GM12878 (cell line): ENCODE data around the gene GPBP1L1. TPM values are rescaled to one million over a fixed set of nuclear protein-coding genes. Genes with fewer than 3 reads are reported as not detected.

Experiments used
- CBX3 ChIP-seq: fragments of 200-600 bp; sonication (generic); IDR thresholded peaks from 2 replicates; pipeline ENCODE4 v1.6.1; 2016; ENCODE audit warnings: low read depth, borderline replicate concordance
- CHD1 ChIP-seq: IDR thresholded peaks from 2 replicates; pipeline ENCODE4 v1.6.1; 2012; ENCODE audit warnings: low read depth, low read length, improper control_type of control experiment
- CREM ChIP-seq: IDR thresholded peaks from 2 replicates; pipeline ENCODE4 v1.6.1; 2014; ENCODE audit warnings: antibody characterized with exemption, low read depth
- GABPA ChIP-seq: IDR thresholded peaks from 2 replicates; pipeline ENCODE4 v1.6.1; 2014; ENCODE audit warnings: antibody characterized with exemption, low read depth, mild to moderate bottlenecking, inconsistent platforms
- GATAD2B ChIP-seq: fragments of 450-650 bp; conservative IDR thresholded peaks from 2 replicates; pipeline ENCODE4 v1.6.1; 2017; ENCODE audit warnings: low read depth, mild to moderate bottlenecking, moderate library complexity
- MEF2A ChIP-seq: IDR thresholded peaks from 2 replicates; pipeline ENCODE4 v1.6.1; 2011; ENCODE audit warnings: low read depth, mild to moderate bottlenecking, low read length, moderate library complexity; ENCODE audit not compliant: insufficient read depth
- NFIC ChIP-seq: IDR thresholded peaks from 2 replicates; pipeline ENCODE4 v1.6.1; 2012; ENCODE audit warnings: low read depth, mild to moderate bottlenecking, inconsistent platforms, low read length, moderate library complexity
- RAD51 ChIP-seq: fragments of 450-650 bp; IDR thresholded peaks from 2 replicates; pipeline ENCODE4 v1.6.1; 2016; ENCODE audit warnings: moderate library complexity, mild to moderate bottlenecking, inconsistent platforms
- TARDBP ChIP-seq: IDR thresholded peaks from 2 replicates; pipeline ENCODE4 v1.6.1; 2016; ENCODE audit warnings: borderline replicate concordance
- ZNF217 ChIP-seq: fragments of 450-650 bp; IDR thresholded peaks from 2 replicates; pipeline ENCODE4 v1.6.1; 2017; ENCODE audit warnings: antibody characterized with exemption, mild to moderate bottlenecking
- polyA plus RNA-seq, 11 experiments: library from polyadenylated mRNA; depleted of rRNA in 4 of 11; unstranded in 6 of 11; stranded (reverse) in 5 of 11; fragments of >200 nt; fragmentation: Nextera tagmentation in 4 of 11; fragmentation: Illumina TruSeq in 1 of 11; extraction: Ambion mirVana in 4 of 11; extraction: Trizol in 1 of 11; gene quantifications; 1 replicate in 1 of 11; 2 replicates in 10 of 11; pipeline versions ENCODE4 v1.2.1 to v1.2.3, GENCODE V29; 2011 to 2016; ENCODE audit warnings: inconsistent platforms in 2 of 11, missing spikeins in 2 of 11, low read depth in 1 of 11
- total RNA-seq, 4 experiments: library from RNA; depleted of rRNA in 3 of 4; stranded (reverse); fragments of >200 nt in 3 of 4; fragmentation: Illumina TruSeq in 1 of 4; extraction: Trizol in 1 of 4; gene quantifications; 2 replicates each; pipeline versions ENCODE4 v1.2.1 to v1.2.3, GENCODE V29; 2013 to 2021
- TF ChIP-seq, protein P1 (sequence below): IDR thresholded peaks from 2 replicates; pipeline ENCODE4 v1.6.1; 2012; ENCODE audit warnings: mild to moderate bottlenecking, low read depth, low read length
- TF ChIP-seq, protein P2 (sequence below): fragments of 150-350 bp; IDR thresholded peaks from 2 replicates; pipeline ENCODE4 v1.6.1; 2014; ENCODE audit warnings: mild to moderate bottlenecking, low read depth, low read length
- TF ChIP-seq, protein P3 (sequence below): IDR thresholded peaks from 2 replicates; pipeline ENCODE4 v1.6.1; 2012; ENCODE audit warnings: low read depth, low read length, improper control_type of control experiment
- TF ChIP-seq, protein P4 (sequence below): fragments of 450-650 bp; IDR thresholded peaks from 2 replicates; pipeline ENCODE4 v1.6.1; 2017; ENCODE audit warnings: mild to moderate bottlenecking, low read depth, inconsistent platforms; ENCODE audit not compliant: poor library complexity, severe bottlenecking
- TF ChIP-seq, protein P5 (sequence below): IDR thresholded peaks from 2 replicates; pipeline ENCODE4 v1.6.1; 2011; ENCODE audit warnings: mild to moderate bottlenecking, low read depth, low read length, moderate library complexity; ENCODE audit not compliant: insufficient replicate concordance
- TF ChIP-seq, protein P6 (sequence below): fragments of 450-650 bp; formaldehyde crosslinking; IDR thresholded peaks from 2 replicates; pipeline ENCODE4 v1.4.0; 2022; ENCODE audit warnings: mild to moderate bottlenecking, moderate library complexity

GPBP1L1 gene
- total and polyA plus RNA-seq, 10 of the 15 experiments (the other 5 are each of a cell fraction or from before 2014, with no cell fraction given) = 37.3 to 91.6 (median 81.2) TPM

DNA sequence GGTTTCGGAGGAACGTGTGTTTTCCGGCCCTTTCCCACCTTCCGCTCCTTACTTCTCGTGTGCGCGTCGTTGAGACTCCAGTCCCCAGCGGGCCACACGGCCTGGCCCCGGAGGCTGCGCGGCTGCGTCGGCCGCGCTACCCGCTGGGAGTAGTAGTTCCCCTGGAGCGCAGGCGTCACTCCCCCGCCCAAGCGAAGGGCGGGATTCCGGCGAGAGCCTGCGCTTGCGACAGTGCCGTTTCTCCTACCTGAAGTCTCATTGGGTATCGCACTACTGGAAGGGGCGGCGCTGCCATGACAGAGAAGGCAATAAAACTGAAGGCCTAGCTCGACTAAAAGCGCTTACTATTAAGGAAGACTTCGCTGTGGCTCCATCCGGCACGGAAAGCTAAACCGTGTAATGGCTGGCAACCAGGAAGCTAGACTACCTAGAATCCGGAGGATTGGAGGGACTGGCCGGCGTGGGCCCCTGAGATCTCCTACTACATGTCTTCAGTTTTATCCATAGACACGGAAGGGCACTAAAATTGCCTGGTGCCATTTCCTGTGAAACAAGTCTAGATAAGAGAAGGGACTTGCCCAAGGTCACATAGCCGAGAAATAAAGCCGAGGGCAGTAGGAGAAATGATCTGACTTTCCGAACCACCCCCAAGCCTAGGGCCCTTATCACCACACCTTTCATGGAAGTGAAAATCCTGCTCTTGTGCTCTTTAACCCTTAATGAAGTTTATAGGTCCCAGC lies 851 bp upstream of the GPBP1L1 start (continued):
- TF ChIP-seq, protein P1, sequence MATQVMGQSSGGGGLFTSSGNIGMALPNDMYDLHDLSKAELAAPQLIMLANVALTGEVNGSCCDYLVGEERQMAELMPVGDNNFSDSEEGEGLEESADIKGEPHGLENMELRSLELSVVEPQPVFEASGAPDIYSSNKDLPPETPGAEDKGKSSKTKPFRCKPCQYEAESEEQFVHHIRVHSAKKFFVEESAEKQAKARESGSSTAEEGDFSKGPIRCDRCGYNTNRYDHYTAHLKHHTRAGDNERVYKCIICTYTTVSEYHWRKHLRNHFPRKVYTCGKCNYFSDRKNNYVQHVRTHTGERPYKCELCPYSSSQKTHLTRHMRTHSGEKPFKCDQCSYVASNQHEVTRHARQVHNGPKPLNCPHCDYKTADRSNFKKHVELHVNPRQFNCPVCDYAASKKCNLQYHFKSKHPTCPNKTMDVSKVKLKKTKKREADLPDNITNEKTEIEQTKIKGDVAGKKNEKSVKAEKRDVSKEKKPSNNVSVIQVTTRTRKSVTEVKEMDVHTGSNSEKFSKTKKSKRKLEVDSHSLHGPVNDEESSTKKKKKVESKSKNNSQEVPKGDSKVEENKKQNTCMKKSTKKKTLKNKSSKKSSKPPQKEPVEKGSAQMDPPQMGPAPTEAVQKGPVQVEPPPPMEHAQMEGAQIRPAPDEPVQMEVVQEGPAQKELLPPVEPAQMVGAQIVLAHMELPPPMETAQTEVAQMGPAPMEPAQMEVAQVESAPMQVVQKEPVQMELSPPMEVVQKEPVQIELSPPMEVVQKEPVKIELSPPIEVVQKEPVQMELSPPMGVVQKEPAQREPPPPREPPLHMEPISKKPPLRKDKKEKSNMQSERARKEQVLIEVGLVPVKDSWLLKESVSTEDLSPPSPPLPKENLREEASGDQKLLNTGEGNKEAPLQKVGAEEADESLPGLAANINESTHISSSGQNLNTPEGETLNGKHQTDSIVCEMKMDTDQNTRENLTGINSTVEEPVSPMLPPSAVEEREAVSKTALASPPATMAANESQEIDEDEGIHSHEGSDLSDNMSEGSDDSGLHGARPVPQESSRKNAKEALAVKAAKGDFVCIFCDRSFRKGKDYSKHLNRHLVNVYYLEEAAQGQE = peak; percentile 43; the same call in 1 of the 2 replicates
- TF ChIP-seq TARDBP = peak; percentile 76; the same call in 1 of the 2 replicates
- TF ChIP-seq, protein P2, sequence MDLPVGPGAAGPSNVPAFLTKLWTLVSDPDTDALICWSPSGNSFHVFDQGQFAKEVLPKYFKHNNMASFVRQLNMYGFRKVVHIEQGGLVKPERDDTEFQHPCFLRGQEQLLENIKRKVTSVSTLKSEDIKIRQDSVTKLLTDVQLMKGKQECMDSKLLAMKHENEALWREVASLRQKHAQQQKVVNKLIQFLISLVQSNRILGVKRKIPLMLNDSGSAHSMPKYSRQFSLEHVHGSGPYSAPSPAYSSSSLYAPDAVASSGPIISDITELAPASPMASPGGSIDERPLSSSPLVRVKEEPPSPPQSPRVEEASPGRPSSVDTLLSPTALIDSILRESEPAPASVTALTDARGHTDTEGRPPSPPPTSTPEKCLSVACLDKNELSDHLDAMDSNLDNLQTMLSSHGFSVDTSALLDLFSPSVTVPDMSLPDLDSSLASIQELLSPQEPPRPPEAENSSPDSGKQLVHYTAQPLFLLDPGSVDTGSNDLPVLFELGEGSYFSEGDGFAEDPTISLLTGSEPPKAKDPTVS = no peak
- no peak for TF ChIP-seq RAD51
- TF ChIP-seq, protein P3, sequence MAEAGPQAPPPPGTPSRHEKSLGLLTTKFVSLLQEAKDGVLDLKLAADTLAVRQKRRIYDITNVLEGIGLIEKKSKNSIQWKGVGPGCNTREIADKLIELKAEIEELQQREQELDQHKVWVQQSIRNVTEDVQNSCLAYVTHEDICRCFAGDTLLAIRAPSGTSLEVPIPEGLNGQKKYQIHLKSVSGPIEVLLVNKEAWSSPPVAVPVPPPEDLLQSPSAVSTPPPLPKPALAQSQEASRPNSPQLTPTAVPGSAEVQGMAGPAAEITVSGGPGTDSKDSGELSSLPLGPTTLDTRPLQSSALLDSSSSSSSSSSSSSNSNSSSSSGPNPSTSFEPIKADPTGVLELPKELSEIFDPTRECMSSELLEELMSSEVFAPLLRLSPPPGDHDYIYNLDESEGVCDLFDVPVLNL = no peak
- TF ChIP-seq CBX3 = no peak
- TF ChIP-seq CHD1 = 0 out of 2 replicates have a peak, but pooled peaks have one; percentile 24
- TF ChIP-seq, protein P4, sequence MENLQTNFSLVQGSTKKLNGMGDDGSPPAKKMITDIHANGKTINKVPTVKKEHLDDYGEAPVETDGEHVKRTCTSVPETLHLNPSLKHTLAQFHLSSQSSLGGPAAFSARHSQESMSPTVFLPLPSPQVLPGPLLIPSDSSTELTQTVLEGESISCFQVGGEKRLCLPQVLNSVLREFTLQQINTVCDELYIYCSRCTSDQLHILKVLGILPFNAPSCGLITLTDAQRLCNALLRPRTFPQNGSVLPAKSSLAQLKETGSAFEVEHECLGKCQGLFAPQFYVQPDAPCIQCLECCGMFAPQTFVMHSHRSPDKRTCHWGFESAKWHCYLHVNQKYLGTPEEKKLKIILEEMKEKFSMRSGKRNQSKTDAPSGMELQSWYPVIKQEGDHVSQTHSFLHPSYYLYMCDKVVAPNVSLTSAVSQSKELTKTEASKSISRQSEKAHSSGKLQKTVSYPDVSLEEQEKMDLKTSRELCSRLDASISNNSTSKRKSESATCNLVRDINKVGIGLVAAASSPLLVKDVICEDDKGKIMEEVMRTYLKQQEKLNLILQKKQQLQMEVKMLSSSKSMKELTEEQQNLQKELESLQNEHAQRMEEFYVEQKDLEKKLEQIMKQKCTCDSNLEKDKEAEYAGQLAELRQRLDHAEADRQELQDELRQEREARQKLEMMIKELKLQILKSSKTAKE = peak; percentile 20
- no peak for TF ChIP-seq ZNF217
- 0 out of 2 replicates have a peak, but pooled peaks have one; percentile 5 for TF ChIP-seq GATAD2B
- TF ChIP-seq, protein P5, sequence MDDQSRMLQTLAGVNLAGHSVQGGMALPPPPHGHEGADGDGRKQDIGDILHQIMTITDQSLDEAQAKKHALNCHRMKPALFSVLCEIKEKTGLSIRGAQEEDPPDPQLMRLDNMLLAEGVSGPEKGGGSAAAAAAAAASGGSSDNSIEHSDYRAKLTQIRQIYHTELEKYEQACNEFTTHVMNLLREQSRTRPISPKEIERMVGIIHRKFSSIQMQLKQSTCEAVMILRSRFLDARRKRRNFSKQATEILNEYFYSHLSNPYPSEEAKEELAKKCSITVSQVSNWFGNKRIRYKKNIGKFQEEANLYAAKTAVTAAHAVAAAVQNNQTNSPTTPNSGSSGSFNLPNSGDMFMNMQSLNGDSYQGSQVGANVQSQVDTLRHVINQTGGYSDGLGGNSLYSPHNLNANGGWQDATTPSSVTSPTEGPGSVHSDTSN = no peak
- peak; percentile 92 for TF ChIP-seq CREM
- peak; percentile 76 for TF ChIP-seq GABPA
- no peak for TF ChIP-seq NFIC
- TF ChIP-seq, protein P6, sequence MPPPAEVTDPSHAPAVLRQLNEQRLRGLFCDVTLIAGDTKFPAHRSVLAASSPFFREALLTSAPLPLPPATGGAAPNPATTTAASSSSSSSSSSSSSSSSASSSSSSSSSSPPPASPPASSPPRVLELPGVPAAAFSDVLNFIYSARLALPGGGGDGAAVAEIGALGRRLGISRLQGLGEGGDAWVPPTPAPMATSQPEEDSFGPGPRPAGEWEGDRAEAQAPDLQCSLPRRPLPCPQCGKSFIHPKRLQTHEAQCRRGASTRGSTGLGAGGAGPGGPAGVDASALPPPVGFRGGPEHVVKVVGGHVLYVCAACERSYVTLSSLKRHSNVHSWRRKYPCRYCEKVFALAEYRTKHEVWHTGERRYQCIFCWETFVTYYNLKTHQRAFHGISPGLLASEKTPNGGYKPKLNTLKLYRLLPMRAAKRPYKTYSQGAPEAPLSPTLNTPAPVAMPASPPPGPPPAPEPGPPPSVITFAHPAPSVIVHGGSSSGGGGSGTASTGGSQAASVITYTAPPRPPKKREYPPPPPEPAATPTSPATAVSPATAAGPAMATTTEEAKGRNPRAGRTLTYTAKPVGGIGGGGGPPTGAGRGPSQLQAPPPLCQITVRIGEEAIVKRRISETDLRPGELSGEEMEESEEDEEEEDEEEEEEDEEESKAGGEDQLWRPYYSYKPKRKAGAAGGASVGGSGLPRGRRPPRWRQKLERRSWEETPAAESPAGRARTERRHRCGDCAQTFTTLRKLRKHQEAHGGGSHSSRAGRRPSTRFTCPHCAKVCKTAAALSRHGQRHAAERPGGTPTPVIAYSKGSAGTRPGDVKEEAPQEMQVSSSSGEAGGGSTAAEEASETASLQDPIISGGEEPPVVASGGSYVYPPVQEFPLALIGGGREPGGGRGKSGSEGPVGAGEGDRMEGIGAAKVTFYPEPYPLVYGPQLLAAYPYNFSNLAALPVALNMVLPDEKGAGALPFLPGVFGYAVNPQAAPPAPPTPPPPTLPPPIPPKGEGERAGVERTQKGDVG (CRISPR knock-in tag) = no peak
- no peak for TF ChIP-seq MEF2A
